ENCODE data around the gene VWA2. TPM values are rescaled to one million over a fixed set of nuclear protein-coding genes. Genes with fewer than 3 reads are reported as not detected.

VWA2 gene
- total RNA-seq, 1 donor from 2014 or later = 3.5 TPM

GRCh38 chr10:114276066-114276465, 37.0 kb downstream of the VWA2 start:
- DNase-seq (ENCODE audit: low read depth) = no peak

- DNase-seq (ENCODE audit: low read depth) = no peak
Observed at GRCh38 chr10:114276671-114277070, 37.6 kb downstream of the VWA2 start.

GRCh38 chr10:114278140-114278883, 39.3 kb downstream of the VWA2 start:
- DNase-seq (ENCODE audit: low read depth) = no peak

GRCh38 chr10:114278884-114279191, 39.8 kb downstream of the VWA2 start:
- no peak for DNase-seq (ENCODE audit: low read depth)

- DNase-seq (ENCODE audit: low read depth) = no peak
Observed at GRCh38 chr10:114279289-114279688, 40.2 kb downstream of the VWA2 start.

GRCh38 chr10:114279901-114280644, 41.0 kb downstream of the VWA2 start:
- no peak for DNase-seq (ENCODE audit: low read depth)

- DNase-seq (ENCODE audit: low read depth) = no peak
Observed at GRCh38 chr10:114281006-114281405, 42.0 kb downstream of the VWA2 start.

- no peak for DNase-seq (ENCODE audit: low read depth)
Observed at GRCh38 chr10:114281461-114281860, 42.4 kb downstream of the VWA2 start.

GRCh38 chr10:114282526-114282925, 43.5 kb downstream of the VWA2 start:
- DNase-seq (ENCODE audit: low read depth) = no peak

GRCh38 chr10:114283091-114283490, 44.0 kb downstream of the VWA2 start:
- no peak for DNase-seq (ENCODE audit: low read depth)

- no peak for DNase-seq (ENCODE audit: low read depth)
Observed at GRCh38 chr10:114283535-114284234, 44.6 kb downstream of the VWA2 start.

- DNase-seq (ENCODE audit: low read depth) = no peak
Observed at GRCh38 chr10:114284346-114285071, 45.5 kb downstream of the VWA2 start.

GRCh38 chr10:114285961-114286441, 46.9 kb downstream of the VWA2 start:
- DNase-seq (ENCODE audit: low read depth) = no peak

- DNase-seq (ENCODE audit: low read depth) = no peak
Observed at GRCh38 chr10:114286921-114287320, 47.9 kb downstream of the VWA2 start.

- no peak for DNase-seq (ENCODE audit: low read depth)
Observed at GRCh38 chr10:114288424-114289095, 49.5 kb downstream of the VWA2 start.

GRCh38 chr10:114289096-114289436, 50.0 kb downstream of the VWA2 start:
- DNase-seq (ENCODE audit: low read depth) = no peak

- no peak for DNase-seq (ENCODE audit: low read depth)
Observed at GRCh38 chr10:114290038-114290437, 51.0 kb downstream of the VWA2 start.

GRCh38 chr10:114291076-114291475, 52.0 kb downstream of the VWA2 start:
- DNase-seq (ENCODE audit: low read depth) = no peak

GRCh38 chr10:114291516-114291915, 52.5 kb downstream of the VWA2 start:
- no peak for DNase-seq (ENCODE audit: low read depth)

GRCh38 chr10:114293075-114293474, 54.0 kb downstream of the VWA2 start:
- DNase-seq (ENCODE audit: low read depth) = no peak

GRCh38 chr10:114294549-114294948, 55.5 kb downstream of the VWA2 start:
- no peak for DNase-seq (ENCODE audit: low read depth)

GRCh38 chr10:114295393-114295792, 56.3 kb downstream of the VWA2 start:
- no peak for DNase-seq (ENCODE audit: low read depth)
